GM18499 (cell line): ENCODE data around the gene ELL.

Experiments
- ATAC-seq: cut with Tn5 transposase; IDR thresholded peaks from one replicate; pipeline ENCODE4 v1.9.1; 2021; ENCODE audit warnings: moderate number of reproducible peaks; ENCODE audit not compliant: insufficient read depth, unreplicated experiment

ELL gene

GRCh38 chr19:18491995-18492953 is 29.6 kb downstream of the ELL start:
- ATAC-seq = no peak

- ATAC-seq = no peak
Observed at GRCh38 chr19:18490728-18491127, 31.1 kb downstream of the ELL start.

DNA sequence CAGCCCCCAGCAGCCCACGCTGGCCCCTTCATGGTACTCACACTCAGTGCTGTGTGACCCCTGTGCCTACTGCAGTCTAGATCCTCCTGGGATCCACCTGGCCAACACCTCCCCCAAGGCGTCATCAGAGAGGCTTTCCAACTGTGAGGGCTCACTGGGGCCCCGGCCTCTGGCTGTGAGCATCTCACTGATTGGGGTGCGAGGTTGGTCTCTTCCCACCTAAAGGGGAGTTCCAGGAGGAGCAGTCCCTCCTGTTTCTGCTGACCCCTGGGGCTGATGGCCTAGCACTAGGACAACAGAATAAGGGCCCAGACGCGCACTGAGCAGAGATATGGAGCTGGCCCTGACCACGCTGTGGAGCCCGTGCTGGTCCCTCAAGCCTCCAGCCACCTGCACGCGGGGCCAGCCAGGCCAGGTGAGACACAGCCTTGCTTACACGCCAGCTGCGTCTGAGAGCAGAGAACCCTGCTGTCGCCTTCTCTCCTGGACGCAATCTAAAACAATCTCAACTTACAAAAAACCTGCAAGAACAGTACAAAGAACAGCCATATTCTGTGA is 32.2 kb downstream of the ELL start:
- ATAC-seq = no peak

GRCh38 chr19:18488838-18489626 is 32.8 kb downstream of the ELL start:
- ATAC-seq = no peak

- no peak for ATAC-seq
Observed at GRCh38 chr19:18488403-18488723, 33.5 kb downstream of the ELL start.

- ATAC-seq = no peak
Observed at GRCh38 chr19:18487576-18488402, 34.1 kb downstream of the ELL start.

- ATAC-seq = no peak
Observed at GRCh38 chr19:18486746-18487145, 35.1 kb downstream of the ELL start.

GRCh38 chr19:18484992-18485391 is 36.9 kb downstream of the ELL start:
- ATAC-seq = no peak

DNA sequence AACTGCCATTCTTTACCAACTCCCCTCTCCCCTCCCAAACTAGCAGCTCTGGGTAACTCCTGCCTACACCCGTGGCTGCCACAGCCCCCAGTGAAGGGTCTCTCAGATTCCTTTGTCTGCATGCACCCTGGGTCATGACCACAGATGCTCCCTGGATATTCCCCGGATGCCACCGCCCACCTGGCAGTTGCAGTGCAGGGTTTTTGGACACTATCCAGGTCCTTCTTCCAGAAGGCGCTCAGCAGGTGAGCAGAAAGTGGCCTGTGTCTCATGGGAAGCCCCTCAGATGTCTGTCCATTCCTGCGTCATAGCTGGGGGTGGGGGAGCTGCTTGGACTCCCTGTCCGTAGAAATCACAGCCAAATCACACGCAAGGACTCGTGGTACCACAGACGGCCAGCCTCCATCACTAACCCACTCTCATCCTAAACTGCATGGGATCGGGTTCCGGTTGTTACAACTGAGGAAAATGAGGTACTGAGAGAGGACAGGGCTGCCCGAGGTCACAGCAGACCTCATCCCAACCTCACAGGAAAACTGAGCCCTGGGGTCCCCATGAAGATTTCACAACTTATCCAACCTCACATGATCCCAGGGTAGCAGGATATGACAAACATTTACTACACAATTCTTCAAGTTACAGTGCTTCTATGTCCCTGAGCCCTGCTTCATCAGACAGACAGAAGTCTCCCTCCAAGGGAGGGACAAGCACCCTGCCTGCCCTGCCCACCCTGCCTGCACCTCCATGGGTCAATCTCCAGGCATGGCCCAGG is 38.6 kb downstream of the ELL start:
- no peak for ATAC-seq

DNA sequence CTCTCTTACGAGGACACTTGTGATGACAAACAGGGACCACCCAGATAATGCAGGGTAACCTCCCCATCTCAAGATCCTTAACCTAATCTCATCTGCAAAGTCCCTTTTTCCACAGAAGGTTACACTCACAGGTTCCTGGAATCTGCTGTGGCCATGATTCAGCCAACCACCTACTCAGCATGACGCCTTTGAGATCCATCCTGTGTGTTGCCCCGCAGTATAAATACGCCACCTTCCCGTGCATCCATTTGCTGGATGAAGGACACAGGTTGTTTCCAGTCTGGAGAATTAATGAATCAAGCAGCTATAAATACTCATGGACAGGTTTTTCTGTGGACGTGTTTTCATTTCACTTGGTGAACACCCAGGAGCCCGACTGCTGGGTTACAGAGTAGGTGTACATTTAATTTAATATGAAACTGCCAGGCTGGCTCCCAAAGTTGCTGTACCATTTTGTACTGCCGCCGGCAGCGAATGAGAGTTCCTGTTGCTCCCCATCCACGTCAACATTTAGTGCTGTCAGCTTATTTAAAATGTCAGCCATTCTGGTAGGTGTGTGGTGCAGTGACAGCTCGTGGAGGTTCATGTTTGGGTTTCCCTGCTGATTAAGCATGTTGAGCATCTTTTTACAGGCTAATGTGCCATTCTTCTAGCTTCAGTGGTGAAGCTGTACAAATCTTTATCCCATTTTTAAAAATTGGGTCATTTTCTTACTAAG is 40.2 kb downstream of the ELL start:
- ATAC-seq = no peak

- no peak for ATAC-seq
Observed at GRCh38 chr19:18480006-18480691, 41.7 kb downstream of the ELL start.

DNA sequence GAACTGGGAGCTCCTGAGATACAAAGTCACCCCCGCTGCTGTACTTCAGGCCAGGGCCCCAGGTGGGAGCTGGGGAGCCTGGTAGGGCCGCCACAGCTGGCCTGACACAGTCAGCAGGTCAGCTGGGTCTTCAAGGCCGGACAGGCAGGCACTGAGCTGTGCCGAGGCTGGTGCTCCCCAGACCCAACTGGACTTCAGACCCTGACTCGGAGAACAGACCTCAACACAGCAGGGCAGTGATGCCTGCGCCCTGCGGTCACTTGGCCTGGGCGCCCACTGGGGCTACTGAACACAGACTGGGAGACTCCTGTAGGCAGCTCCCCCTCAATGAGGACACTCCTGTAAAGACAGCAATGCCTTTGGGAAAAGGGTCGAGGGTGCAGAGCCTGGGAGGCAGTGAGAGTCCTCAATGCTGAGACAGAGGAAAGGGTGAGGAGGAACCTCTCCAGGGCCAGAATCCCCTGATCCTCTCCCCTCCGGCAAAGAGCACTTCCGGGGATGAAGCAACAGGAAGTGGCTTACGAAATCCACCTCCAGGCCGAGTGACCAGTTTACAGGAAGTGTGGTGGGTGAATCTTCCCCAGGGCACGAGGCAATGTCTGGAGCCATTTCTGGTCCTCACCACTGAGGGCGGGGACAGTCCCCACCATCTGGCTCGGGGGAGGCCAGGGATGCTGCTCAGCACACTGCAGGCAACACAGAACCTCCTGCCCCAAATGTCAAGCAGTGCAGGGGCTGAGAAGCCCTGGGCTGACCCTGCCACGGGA is 43.1 kb downstream of the ELL start:
- ATAC-seq = no peak

- no peak for ATAC-seq
Observed at GRCh38 chr19:18477974-18478373, 43.9 kb downstream of the ELL start.

- ATAC-seq = no peak
Observed at GRCh38 chr19:18477042-18477779, 44.7 kb downstream of the ELL start.

DNA sequence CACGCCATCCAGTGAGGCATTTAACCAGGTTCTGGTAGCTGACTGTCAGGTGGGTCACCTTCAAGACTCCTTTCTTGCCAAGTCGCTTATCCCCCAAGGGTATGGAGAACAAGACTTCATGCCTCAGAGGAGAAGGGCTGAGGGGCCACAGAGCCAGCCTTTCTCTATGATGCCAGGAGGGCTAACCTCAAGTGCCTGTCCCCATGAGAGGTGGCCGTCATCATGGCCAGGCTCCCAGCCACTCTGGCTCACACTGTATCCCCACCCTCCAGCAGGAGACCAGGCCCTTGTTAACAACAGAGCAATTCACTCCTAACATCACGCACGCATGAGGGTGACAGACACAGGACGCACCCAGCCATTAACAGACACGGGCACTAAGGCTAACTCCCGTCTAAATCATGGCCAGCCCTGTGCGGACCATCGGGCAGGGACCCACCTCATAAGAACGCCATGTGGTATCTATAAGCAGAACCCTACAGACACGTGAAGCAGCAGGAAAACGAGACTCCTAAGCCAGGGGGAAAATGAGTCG is 45.3 kb downstream of the ELL start:
- ATAC-seq = no peak

GRCh38 chr19:18475762-18476331 is 46.0 kb downstream of the ELL start:
- ATAC-seq = no peak
